Keratinocyte (primary cell): ENCODE measurements around the gene SPDYE16.
"Not testable (repeated sequence)": the region's sequence is repeated elsewhere in the genome, so short reads cannot be mapped to it uniquely, and the experiment has no call there.

Experiments
- EZH2 ChIP-seq: IDR thresholded peaks from one replicate; pipeline ENCODE4 v1.6.1; 2012; ENCODE audit warnings: inconsistent platforms, mild to moderate bottlenecking, low read length, moderate library complexity
- TF ChIP-seq, protein P1 (sequence below), 3 experiments: IDR thresholded peaks in 1 of 3; conservative IDR thresholded peaks in 1 of 3; optimal IDR thresholded peaks in 1 of 3; 2 replicates in 2 of 3; 3 replicates in 1 of 3; pipeline versions ENCODE3 to v1.5.1; 2011; ENCODE audit warnings: low read length in 3 of 3, mild to moderate bottlenecking in 3 of 3, moderate library complexity in 2 of 3, control low read depth in 1 of 3, inconsistent platforms in 1 of 3; ENCODE audit not compliant: insufficient read depth in 2 of 3; ENCODE audit errors: extremely low read depth in 1 of 3

DNA sequence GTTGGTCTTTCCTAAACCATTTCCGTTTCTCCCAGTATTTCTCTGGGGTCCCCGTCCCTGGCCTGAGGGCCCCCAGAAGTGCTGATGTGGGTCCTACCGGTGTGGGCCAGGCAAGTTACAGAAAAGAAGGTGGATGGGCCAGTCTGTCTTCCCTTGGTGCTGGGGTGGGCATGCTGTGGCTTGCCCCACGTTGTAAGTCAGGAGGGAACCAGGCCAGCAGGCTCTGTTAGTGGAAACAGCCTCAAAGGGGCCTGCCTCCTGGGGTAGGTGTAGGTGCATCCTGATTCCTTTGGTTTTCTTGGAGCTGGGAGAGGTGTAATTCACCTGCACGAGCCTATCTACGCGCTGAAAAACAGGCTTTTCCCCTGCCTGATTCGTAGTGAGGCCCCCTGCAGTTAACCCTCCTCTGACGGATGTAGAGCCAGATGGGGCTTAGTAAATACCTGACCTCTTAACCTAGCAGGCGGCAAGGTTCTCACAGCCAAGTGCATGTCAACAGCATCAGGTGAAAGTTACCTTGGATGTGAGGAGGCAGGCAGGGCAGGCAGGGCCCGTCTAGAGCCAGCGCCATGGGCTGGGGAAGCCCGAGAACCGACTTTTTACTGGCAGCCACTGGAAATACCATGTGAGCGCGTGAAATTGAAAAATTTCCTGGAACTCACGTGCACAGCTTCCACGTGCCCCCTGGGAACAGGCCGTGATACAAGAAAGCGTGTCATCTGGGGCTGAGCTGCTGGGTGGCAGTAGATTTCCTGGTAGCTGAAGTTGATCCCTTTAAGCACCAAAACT is 57.1 kb downstream of the SPDYE16 start:
- TF ChIP-seq, protein P1, sequence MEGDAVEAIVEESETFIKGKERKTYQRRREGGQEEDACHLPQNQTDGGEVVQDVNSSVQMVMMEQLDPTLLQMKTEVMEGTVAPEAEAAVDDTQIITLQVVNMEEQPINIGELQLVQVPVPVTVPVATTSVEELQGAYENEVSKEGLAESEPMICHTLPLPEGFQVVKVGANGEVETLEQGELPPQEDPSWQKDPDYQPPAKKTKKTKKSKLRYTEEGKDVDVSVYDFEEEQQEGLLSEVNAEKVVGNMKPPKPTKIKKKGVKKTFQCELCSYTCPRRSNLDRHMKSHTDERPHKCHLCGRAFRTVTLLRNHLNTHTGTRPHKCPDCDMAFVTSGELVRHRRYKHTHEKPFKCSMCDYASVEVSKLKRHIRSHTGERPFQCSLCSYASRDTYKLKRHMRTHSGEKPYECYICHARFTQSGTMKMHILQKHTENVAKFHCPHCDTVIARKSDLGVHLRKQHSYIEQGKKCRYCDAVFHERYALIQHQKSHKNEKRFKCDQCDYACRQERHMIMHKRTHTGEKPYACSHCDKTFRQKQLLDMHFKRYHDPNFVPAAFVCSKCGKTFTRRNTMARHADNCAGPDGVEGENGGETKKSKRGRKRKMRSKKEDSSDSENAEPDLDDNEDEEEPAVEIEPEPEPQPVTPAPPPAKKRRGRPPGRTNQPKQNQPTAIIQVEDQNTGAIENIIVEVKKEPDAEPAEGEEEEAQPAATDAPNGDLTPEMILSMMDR (optimal IDR thresholded peaks at IDR 0.05 in 1 of 3, IDR thresholded peaks at IDR 0.05 in 1 of 3, conservative IDR thresholded peaks at IDR 0.05 in 1 of 3; ENCODE audit: extremely low read depth in 1 of 3, insufficient read depth in 2 of 3, low read length in 3 of 3), result not testable (repeated sequence)
- TF ChIP-seq EZH2, result not testable (repeated sequence)
